Keratinocyte (primary cell): ENCODE measurements around the gene EHD3. TPM values are rescaled to one million over a fixed set of nuclear protein-coding genes. Genes with fewer than 3 reads are reported as not detected.

ENCODE experiments used
- DNase-seq: peaks from one replicate; pipeline ENCODE4 v3.0.0-alpha.2; 2011; ENCODE audit warnings: low read depth, missing footprints, low spot score
- FAIRE-seq: peaks from 2 replicates; lab custom pipeline; 2011; peaks lifted over from hg19 to GRCh38; lab: Jason Lieb, UNC
- H2AFZ ChIP-seq: 2 replicates; pipeline ENCODE4 v1.6.0; 2012; ENCODE audit warnings: low read length, control low read depth, inconsistent platforms; ENCODE audit not compliant: control insufficient read depth
- H3K27ac ChIP-seq: 2 replicates; pipeline ENCODE4 v1.5.1; 2011; ENCODE audit warnings: low read length; ENCODE audit not compliant: control insufficient read depth, insufficient read depth
- H3K27me3 ChIP-seq: 3 replicates; pipeline ENCODE4 v1.6.0; 2011; ENCODE audit warnings: low read length; ENCODE audit not compliant: control insufficient read depth, insufficient read depth; ENCODE audit errors: extremely low read depth
- H3K36me3 ChIP-seq, 2 experiments: 2 replicates in 1 of 2; 3 replicates in 1 of 2; pipeline ENCODE4 v1.5.1; 2011; ENCODE audit warnings: low read length in 2 of 2, mild to moderate bottlenecking in 1 of 2; ENCODE audit not compliant: control insufficient read depth in 2 of 2, insufficient read depth in 2 of 2; ENCODE audit errors: extremely low read depth in 1 of 2
- H3K4me1 ChIP-seq: 3 replicates; pipeline ENCODE4 v1.5.1; 2011; ENCODE audit warnings: low read length; ENCODE audit not compliant: control insufficient read depth, insufficient read depth; ENCODE audit errors: extremely low read depth
- H3K4me2 ChIP-seq: 3 replicates; pipeline ENCODE4 v1.6.0; 2011; ENCODE audit warnings: low read depth, low read length; ENCODE audit not compliant: control insufficient read depth, insufficient read depth; ENCODE audit errors: extremely low read depth
- H3K4me3 ChIP-seq, 3 experiments: fragments of 200-600 bp in 1 of 3; sonication (generic) in 1 of 3; 2 replicates in 2 of 3; 3 replicates in 1 of 3; pipeline ENCODE4 v1.5.1; 2011 to 2016; ENCODE audit warnings: low read length in 3 of 3, mild to moderate bottlenecking in 3 of 3, control low read depth in 2 of 3, inconsistent platforms in 1 of 3, low read depth in 1 of 3, mixed read lengths in 1 of 3, mixed run types in 1 of 3, moderate library complexity in 1 of 3; ENCODE audit not compliant: control insufficient read depth in 2 of 3, insufficient read depth in 2 of 3; ENCODE audit errors: extremely low read depth in 1 of 3
- H3K79me2 ChIP-seq: 2 replicates; pipeline ENCODE4 v1.6.0; 2012; ENCODE audit warnings: low read length; ENCODE audit not compliant: control insufficient read depth, insufficient read depth
- H3K9ac ChIP-seq: 3 replicates; pipeline ENCODE4 v1.6.0; 2011; ENCODE audit warnings: low read length; ENCODE audit not compliant: control insufficient read depth, insufficient read depth; ENCODE audit errors: extremely low read depth
- H3K9me1 ChIP-seq: 3 replicates; pipeline ENCODE4 v1.6.0; 2011; ENCODE audit warnings: low read length; ENCODE audit not compliant: control insufficient read depth, insufficient read depth; ENCODE audit errors: extremely low read depth
- H3K9me3 ChIP-seq: 2 replicates; pipeline ENCODE4 v1.5.1; 2012; ENCODE audit warnings: low read depth, low read length; ENCODE audit not compliant: control insufficient read depth
- H4K20me1 ChIP-seq: 3 replicates; pipeline ENCODE4 v1.6.0; 2011; ENCODE audit warnings: low read length; ENCODE audit not compliant: control insufficient read depth, insufficient read depth; ENCODE audit errors: extremely low read depth
- CTCF ChIP-seq, 3 experiments: IDR thresholded peaks in 1 of 3; conservative IDR thresholded peaks in 1 of 3; optimal IDR thresholded peaks in 1 of 3; 2 replicates in 2 of 3; 3 replicates in 1 of 3; pipeline versions ENCODE3 to v1.5.1; 2011; ENCODE audit warnings: low read length in 3 of 3, mild to moderate bottlenecking in 3 of 3, moderate library complexity in 2 of 3, control low read depth in 1 of 3, inconsistent platforms in 1 of 3; ENCODE audit not compliant: insufficient read depth in 2 of 3; ENCODE audit errors: extremely low read depth in 1 of 3
- EZH2 ChIP-seq: IDR thresholded peaks from one replicate; pipeline ENCODE4 v1.6.1; 2012; ENCODE audit warnings: inconsistent platforms, mild to moderate bottlenecking, low read length, moderate library complexity
- dilution Hi-C: fragments of 300-500 bp; cut with MboI; formaldehyde crosslinking; loops from one replicate; pipeline ENCODE4 v1.7.0; 2020; ENCODE audit warnings: low sequenced_read_pairs; ENCODE audit not compliant: extremely low pct_ligation_motif_present
- polyA plus RNA-seq, 5 experiments: library from polyadenylated mRNA; depleted of rRNA in 3 of 5; stranded (reverse) in 3 of 5; stranded (forward) in 1 of 5; unstranded in 1 of 5; fragments of >200 nt; gene quantifications; 1 replicate in 1 of 5; 2 replicates in 3 of 5; 3 replicates in 1 of 5; pipeline versions ENCODE4 v1.2.1 to v1.2.3, GENCODE V29; 2011 to 2012; ENCODE audit warnings: missing spikeins in 2 of 5, low read depth in 1 of 5, low replicate concordance in 1 of 5

Gene EHD3
- polyA plus RNA-seq, 1 donor (not counting 4 experiments of a cell fraction or from before 2014, with no cell fraction given): 5.1 TPM

GRCh38 chr2:31223026-31223425 lies 10.9 kb upstream of the EHD3 start:
- H3K9me1 ChIP-seq: no peaks in the 10 kb centered on the region
- H3K79me2 ChIP-seq: no peaks in the 10 kb centered on the region
- H3K27ac ChIP-seq: no peak overlapping the region
- H3K9ac ChIP-seq: no peak overlapping the region
- H4K20me1 ChIP-seq: no peaks in the 10 kb centered on the region
- H3K9me3 ChIP-seq: no peaks in the 10 kb centered on the region
- no peak overlapping the region for H3K4me2 ChIP-seq
- no peak overlapping the region for H2AFZ ChIP-seq
- H3K4me1 ChIP-seq: peaks cover 17% of the 10 kb centered on the region
- no peak for FAIRE-seq
- dilution Hi-C loops: no loop called here
- no peaks in the 10 kb centered on the region for H3K27me3 ChIP-seq
- DNase-seq: no peak
- no peaks in the 10 kb centered on the region for H3K36me3 ChIP-seq
- TF ChIP-seq EZH2 (no peak), CTCF (optimal IDR thresholded peaks at IDR 0.05 in 1 of 3, IDR thresholded peaks at IDR 0.05 in 1 of 3, conservative IDR thresholded peaks at IDR 0.05 in 1 of 3; ENCODE audit: extremely low read depth in 1 of 3, insufficient read depth in 2 of 3, low read length in 3 of 3) (no peak)
- H3K4me3 ChIP-seq: no peak overlapping the region

- H3K9ac ChIP-seq: no peak overlapping the region
- no peaks in the 10 kb centered on the region for H3K36me3 ChIP-seq
- no peak overlapping the region for H3K27ac ChIP-seq
- H3K9me3 ChIP-seq: no peaks in the 10 kb centered on the region
- H3K4me2 ChIP-seq: no peak overlapping the region
- peaks cover 18% of the 10 kb centered on the region for H3K4me1 ChIP-seq
- dilution Hi-C loops: no loop called here
- H3K9me1 ChIP-seq: no peaks in the 10 kb centered on the region
- DNase-seq: no peak
- FAIRE-seq: no peak
- H3K4me3 ChIP-seq: no peak overlapping the region
- no peak overlapping the region for H2AFZ ChIP-seq
- H3K27me3 ChIP-seq: no peaks in the 10 kb centered on the region
- H4K20me1 ChIP-seq: no peaks in the 10 kb centered on the region
- H3K79me2 ChIP-seq: no peaks in the 10 kb centered on the region
- TF ChIP-seq EZH2 (no peak), CTCF (optimal IDR thresholded peaks at IDR 0.05 in 1 of 3, IDR thresholded peaks at IDR 0.05 in 1 of 3, conservative IDR thresholded peaks at IDR 0.05 in 1 of 3; ENCODE audit: extremely low read depth in 1 of 3, insufficient read depth in 2 of 3, low read length in 3 of 3) (no peak)
Observed at GRCh38 chr2:31223749-31224148, 10.2 kb upstream of the EHD3 start.
